CD14-positive monocyte (primary cell): ENCODE data around the gene SRCAP. TPM values are rescaled to one million over a fixed set of nuclear protein-coding genes. Genes with fewer than 3 reads are reported as not detected.

Source experiments
- DNase-seq, 3 donors: peaks; one replicate each; pipeline ENCODE4 v3.0.0-alpha.2; 2011 to 2022
- H2AFZ ChIP-seq: 2 replicates; pipeline ENCODE4 v1.6.0; 2012; ENCODE audit warnings: mild to moderate bottlenecking, low read depth, low read length, inconsistent platforms; ENCODE audit not compliant: insufficient read depth, poor library complexity, severe bottlenecking
- H3K27ac ChIP-seq, 2 donors: 1 replicate in 1 of 2; 2 replicates in 1 of 2; pipeline ENCODE4 v1.5.1; 2012 to 2013; ENCODE audit warnings: low read length in 2 of 2, control low read depth in 1 of 2, inconsistent platforms in 1 of 2, low read depth in 1 of 2, mild to moderate bottlenecking in 1 of 2
- H3K27me3 ChIP-seq, 2 donors: one replicate each; pipeline versions ENCODE4 v1.6.0 to v1.6.1; 2011 to 2013; ENCODE audit warnings: low read length in 2 of 2; ENCODE audit not compliant: control insufficient read depth in 2 of 2, insufficient read depth in 2 of 2
- H3K36me3 ChIP-seq, 2 donors: replicated peaks in 1 of 2; 1 replicate in 1 of 2; 2 replicates in 1 of 2; pipeline versions ENCODE4 v1.5.1 to v1.6.1; 2012 to 2013; ENCODE audit warnings: low read length in 2 of 2, control low read depth in 1 of 2, inconsistent platforms in 1 of 2, mild to moderate bottlenecking in 1 of 2; ENCODE audit not compliant: insufficient read depth in 2 of 2, control insufficient read depth in 1 of 2
- H3K4me1 ChIP-seq, 2 donors: 1 replicate in 1 of 2; 2 replicates in 1 of 2; pipeline versions ENCODE4 v1.5.1 to v1.6.1; 2012 to 2013; ENCODE audit warnings: low read length in 2 of 2, control low read depth in 1 of 2, inconsistent platforms in 1 of 2, mild to moderate bottlenecking in 1 of 2, moderate library complexity in 1 of 2; ENCODE audit not compliant: insufficient read depth in 2 of 2, control insufficient read depth in 1 of 2
- H3K4me2 ChIP-seq: replicated peaks from 2 replicates; pipeline ENCODE3; 2012; ENCODE audit warnings: low read length, moderate library complexity, mild to moderate bottlenecking; ENCODE audit not compliant: poor library complexity, severe bottlenecking; ENCODE audit errors: extremely low read depth
- H3K4me3 ChIP-seq, 3 experiments: fragments of 200-600 bp in 1 of 3; sonication (generic) in 1 of 3; replicated peaks in 1 of 3; 1 replicate in 2 of 3; 2 replicates in 1 of 3; pipeline ENCODE4 v1.5.1; 2011 to 2013; ENCODE audit warnings: low read length in 3 of 3, mild to moderate bottlenecking in 3 of 3, control low read depth in 2 of 3, low read depth in 2 of 3, inconsistent platforms in 1 of 3, moderate library complexity in 1 of 3
- H3K79me2 ChIP-seq: 2 replicates; pipeline ENCODE4 v1.6.0; 2012; ENCODE audit warnings: mild to moderate bottlenecking, control low read depth, inconsistent platforms, low read length, moderate library complexity; ENCODE audit not compliant: insufficient read depth
- H3K9ac ChIP-seq: 2 replicates; pipeline ENCODE4 v1.6.0; 2017; ENCODE audit warnings: low read length, mild to moderate bottlenecking; ENCODE audit not compliant: insufficient read depth, poor library complexity, severe bottlenecking
- H3K9me3 ChIP-seq, 2 donors: replicated peaks in 1 of 2; 1 replicate in 1 of 2; 2 replicates in 1 of 2; pipeline versions ENCODE4 v1.5.1 to v1.6.1; 2012 to 2013; ENCODE audit warnings: low read length in 2 of 2, control low read depth in 1 of 2; ENCODE audit not compliant: control insufficient read depth in 1 of 2, insufficient read depth in 1 of 2
- H4K20me1 ChIP-seq: 2 replicates; pipeline ENCODE4 v1.6.0; 2012; ENCODE audit warnings: mild to moderate bottlenecking, low read length, control low read depth, moderate library complexity; ENCODE audit not compliant: insufficient read depth
- H3K27ac Mint-ChIP-seq, 7 donors: one replicate each; pipeline ENCODE4 v1.8.0; 2020; ENCODE audit warnings: mild to moderate bottlenecking in 7 of 7, mixed read lengths in 7 of 7, moderate library complexity in 6 of 7, inconsistent platforms in 2 of 7
- H3K27me3 Mint-ChIP-seq, 3 donors: one replicate each; pipeline ENCODE4 v1.8.0; 2021 to 2022; ENCODE audit warnings: low read depth in 3 of 3, mild to moderate bottlenecking in 3 of 3, mixed read lengths in 3 of 3, moderate library complexity in 3 of 3, inconsistent platforms in 1 of 3
- H3K36me3 Mint-ChIP-seq, 2 donors: one replicate each; pipeline ENCODE4 v1.8.0; 2020; ENCODE audit warnings: mixed read lengths in 2 of 2, inconsistent platforms in 1 of 2, mild to moderate bottlenecking in 1 of 2
- H3K4me1 Mint-ChIP-seq: one replicate; pipeline ENCODE4 v1.8.0; 2020; ENCODE audit warnings: mild to moderate bottlenecking, mixed read lengths
- H3K4me3 Mint-ChIP-seq, 2 donors: one replicate each; pipeline ENCODE4 v1.8.0; 2020; ENCODE audit warnings: mild to moderate bottlenecking in 2 of 2, mixed read lengths in 2 of 2, moderate library complexity in 1 of 2
- H3K9me3 Mint-ChIP-seq, 7 donors: one replicate each; pipeline ENCODE4 v1.8.0; 2020 to 2022; ENCODE audit warnings: mixed read lengths in 7 of 7, mild to moderate bottlenecking in 6 of 7, moderate library complexity in 6 of 7, inconsistent platforms in 2 of 7
- WGBS: methylation state at CpG from one replicate; pipeline ENCODE4 v1.1.5; 2013; ENCODE audit warnings: missing lambda C conversion rate; ENCODE audit not compliant: insufficient coverage; 5-methylcytosine and 5-hydroxymethylcytosine counted together
- intact Hi-C, 2 donors: fragments of 100-400 bp; cut with micrococcal nuclease; formaldehyde crosslinking; loops; one replicate each; pipeline versions ENCODE4 v1.15.0 to v1.15.1; 2023
- polyA plus RNA-seq, 3 donors: library from polyadenylated mRNA; depleted of rRNA in 1 of 3; unstranded in 2 of 3; stranded (reverse) in 1 of 3; fragments of 300-500 nt in 2 of 3; fragments of >200 nt in 1 of 3; fragmentation: Illumina TruSeq in 2 of 3; gene quantifications; 1 replicate in 2 of 3; 2 replicates in 1 of 3; pipeline ENCODE4 v1.2.3, GENCODE V29; 2012 to 2021
- TF ChIP-seq, protein P1 (sequence below): fragments of 200-600 bp; IDR thresholded peaks from one replicate; pipeline ENCODE4 v1.8.0; 2022; ENCODE audit warnings: antibody characterized with exemption, mild to moderate bottlenecking

SRCAP gene
- polyA plus RNA-seq, 3 donors = 3.0 to 16.0 (median 6.3) TPM

DNA sequence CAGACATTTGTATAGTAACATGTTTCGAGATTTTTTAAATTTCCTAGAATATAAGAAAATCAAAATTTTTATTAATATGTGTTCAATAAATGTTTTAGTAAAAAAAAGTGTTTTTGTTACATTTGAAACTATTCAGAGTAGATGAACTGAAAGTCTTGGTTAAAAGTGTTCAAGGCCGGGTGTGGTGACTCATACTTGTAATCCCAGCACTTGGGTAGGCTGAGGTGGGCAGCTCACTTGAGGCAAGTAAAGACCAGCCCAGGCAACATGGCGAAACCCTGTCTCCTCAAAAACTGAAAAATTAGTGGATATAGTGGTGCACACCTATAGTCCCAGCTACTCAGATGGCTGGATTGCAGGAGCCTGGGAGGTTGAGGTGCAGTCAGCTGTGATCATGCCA, 32.4 kb downstream of the SRCAP start:
- Histone ChIP-seq H3K4me2 (no peak overlapping the region), H3K4me3 (no peak overlapping the region), H4K20me1 (peaks cover 12% of the 10 kb centered on the region), H3K36me3 (peaks cover 74 to 89% of the 10 kb centered on the region in 2 donors), H3K27me3 (no peaks in the 10 kb centered on the region), H3K9me3 (no peaks in the 10 kb centered on the region), H2AFZ (no peak overlapping the region), H3K4me1 (peaks cover 16 to 19% of the 10 kb centered on the region in 2 donors), H3K79me2 (peaks cover 31% of the 10 kb centered on the region), H3K9ac (no peak overlapping the region), H3K27ac (no peak overlapping the region)
- Mint-ChIP-seq H3K4me1 (peaks cover 15% of the 10 kb centered on the region), H3K4me3 (no peak overlapping the region), H3K9me3 (no peaks in the 10 kb centered on the region), H3K27me3 (no peaks in the 10 kb centered on the region), H3K36me3 (peaks cover 55 to 87% of the 10 kb centered on the region in 2 donors), H3K27ac (peak overlapping the region in 1 of 7 donors; percentile 7)
- no peak for DNase-seq
- intact Hi-C loops = no loop called here
- TF ChIP-seq, protein P1, sequence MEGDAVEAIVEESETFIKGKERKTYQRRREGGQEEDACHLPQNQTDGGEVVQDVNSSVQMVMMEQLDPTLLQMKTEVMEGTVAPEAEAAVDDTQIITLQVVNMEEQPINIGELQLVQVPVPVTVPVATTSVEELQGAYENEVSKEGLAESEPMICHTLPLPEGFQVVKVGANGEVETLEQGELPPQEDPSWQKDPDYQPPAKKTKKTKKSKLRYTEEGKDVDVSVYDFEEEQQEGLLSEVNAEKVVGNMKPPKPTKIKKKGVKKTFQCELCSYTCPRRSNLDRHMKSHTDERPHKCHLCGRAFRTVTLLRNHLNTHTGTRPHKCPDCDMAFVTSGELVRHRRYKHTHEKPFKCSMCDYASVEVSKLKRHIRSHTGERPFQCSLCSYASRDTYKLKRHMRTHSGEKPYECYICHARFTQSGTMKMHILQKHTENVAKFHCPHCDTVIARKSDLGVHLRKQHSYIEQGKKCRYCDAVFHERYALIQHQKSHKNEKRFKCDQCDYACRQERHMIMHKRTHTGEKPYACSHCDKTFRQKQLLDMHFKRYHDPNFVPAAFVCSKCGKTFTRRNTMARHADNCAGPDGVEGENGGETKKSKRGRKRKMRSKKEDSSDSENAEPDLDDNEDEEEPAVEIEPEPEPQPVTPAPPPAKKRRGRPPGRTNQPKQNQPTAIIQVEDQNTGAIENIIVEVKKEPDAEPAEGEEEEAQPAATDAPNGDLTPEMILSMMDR = no peak
- 100% methylated on average over 2 of the region's 3 CpGs for WGBS

DNA sequence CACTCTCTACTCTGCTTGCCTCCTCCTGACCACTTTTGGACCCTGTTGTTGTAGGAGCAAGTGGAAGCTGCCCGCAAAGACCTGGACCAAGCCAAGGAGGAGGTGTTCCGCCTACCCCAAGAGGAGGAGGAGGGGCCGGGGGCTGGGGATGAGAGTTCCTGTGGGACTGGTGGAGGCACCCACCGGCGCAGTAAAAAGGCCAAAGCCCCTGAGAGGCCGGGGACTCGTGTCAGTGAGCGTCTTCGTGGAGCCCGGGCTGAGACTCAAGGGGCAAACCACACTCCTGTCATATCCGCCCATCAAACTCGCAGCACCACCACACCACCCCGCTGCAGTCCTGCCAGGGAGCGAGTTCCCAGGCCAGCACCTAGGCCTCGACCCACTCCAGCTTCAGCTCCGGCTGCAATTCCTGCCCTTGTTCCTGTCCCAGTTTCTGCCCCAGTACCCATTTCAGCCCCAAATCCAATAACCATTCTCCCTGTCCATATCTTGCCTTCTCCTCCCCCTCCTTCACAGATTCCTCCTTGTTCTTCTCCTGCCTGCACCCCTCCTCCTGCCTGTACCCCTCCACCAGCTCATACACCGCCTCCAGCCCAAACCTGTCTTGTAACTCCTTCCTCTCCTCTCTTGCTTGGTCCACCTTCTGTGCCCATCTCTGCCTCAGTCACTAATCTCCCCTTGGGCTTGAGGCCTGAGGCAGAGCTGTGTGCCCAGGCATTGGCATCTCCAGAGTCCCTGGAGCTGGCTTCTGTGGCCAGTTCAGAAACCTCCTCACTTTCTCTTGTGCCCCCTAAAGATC, 38.2 kb downstream of the SRCAP start:
- peaks cover 0 to 1% (median 0%) of the 10 kb centered on the region in 3 donors for H3K27me3 Mint-ChIP-seq
- peak overlapping the region in 3 of 7 donors; percentile 0 to 57 (median 25) for H3K27ac Mint-ChIP-seq
- 97% methylated on average over 17 of the region's 17 CpGs for WGBS
- Histone ChIP-seq H3K4me1 (no peaks in the 10 kb centered on the region), H3K36me3 (peaks cover 85 to 94% of the 10 kb centered on the region in 2 donors), H3K79me2 (peaks cover 6% of the 10 kb centered on the region), H4K20me1 (peaks cover 35% of the 10 kb centered on the region), H2AFZ (no peak overlapping the region), H3K27me3 (no peaks in the 10 kb centered on the region), H3K9me3 (no peaks in the 10 kb centered on the region), H3K4me3 (no peak overlapping the region), H3K9ac (no peak overlapping the region), H3K4me2 (no peak overlapping the region), H3K27ac (no peak overlapping the region)
- H3K4me3 Mint-ChIP-seq = peak overlapping the region in 1 of 2 donors; percentile 16
- peaks cover 0 to 1% (median 0%) of the 10 kb centered on the region in 7 donors for H3K9me3 Mint-ChIP-seq
- DNase-seq = no peak
- peaks cover 1% of the 10 kb centered on the region for H3K4me1 Mint-ChIP-seq
- H3K36me3 Mint-ChIP-seq = peaks cover 80 to 88% of the 10 kb centered on the region in 2 donors
- TF ChIP-seq, protein P1 = no peak
- intact Hi-C loops = no loop called here
